HG02763 (cell line): ENCODE results near the gene CLEC16A.
A peak's percentile ranks its signal among the peaks of the same experiment; 100 is the strongest.
"Not testable (repeated sequence)": the region's sequence is repeated elsewhere in the genome, so short reads cannot be mapped to it uniquely, and the experiment has no call there.

Source experiments
- ATAC-seq: cut with Tn5 transposase; IDR thresholded peaks from one replicate; pipeline ENCODE4 v1.9.1; 2021; ENCODE audit warnings: mild to moderate bottlenecking, moderate library complexity; ENCODE audit not compliant: unreplicated experiment

The CLEC16A gene

GRCh38 chr16:10964891-10965326 is 20.5 kb downstream of the CLEC16A start:
- no peak for ATAC-seq

- peak; percentile 57 for ATAC-seq
Observed at GRCh38 chr16:10965440-10966061, 21.2 kb downstream of the CLEC16A start.

- no peak for ATAC-seq
Observed at GRCh38 chr16:10966129-10966528, 21.8 kb downstream of the CLEC16A start.

GRCh38 chr16:10966559-10966958 is 22.2 kb downstream of the CLEC16A start:
- not testable (repeated sequence) for ATAC-seq

GRCh38 chr16:10967986-10968385 is 23.6 kb downstream of the CLEC16A start:
- no peak for ATAC-seq

- ATAC-seq = no peak
Observed at GRCh38 chr16:10968498-10968897, 24.1 kb downstream of the CLEC16A start.

GRCh38 chr16:10969615-10970014 is 25.3 kb downstream of the CLEC16A start:
- ATAC-seq = no peak

GRCh38 chr16:10970065-10970464 is 25.7 kb downstream of the CLEC16A start:
- no peak for ATAC-seq

GRCh38 chr16:10971560-10971961 is 27.2 kb downstream of the CLEC16A start:
- no peak for ATAC-seq

- ATAC-seq = no peak
Observed at GRCh38 chr16:10972108-10972818, 27.9 kb downstream of the CLEC16A start.

- no peak for ATAC-seq
Observed at GRCh38 chr16:10972819-10973464, 28.6 kb downstream of the CLEC16A start.

GRCh38 chr16:10976634-10977033 is 32.3 kb downstream of the CLEC16A start:
- ATAC-seq = no peak

- no peak for ATAC-seq
Observed at GRCh38 chr16:10978124-10978523, 33.8 kb downstream of the CLEC16A start.

GRCh38 chr16:10978871-10979446 is 34.6 kb downstream of the CLEC16A start:
- ATAC-seq = no peak

- no peak for ATAC-seq
Observed at GRCh38 chr16:10979717-10980601, 35.6 kb downstream of the CLEC16A start.

GRCh38 chr16:10980813-10981212 is 36.4 kb downstream of the CLEC16A start:
- no peak for ATAC-seq

GRCh38 chr16:10981697-10982216 is 37.4 kb downstream of the CLEC16A start:
- peak; percentile 73 for ATAC-seq

GRCh38 chr16:10982465-10983150 is 38.2 kb downstream of the CLEC16A start:
- ATAC-seq = peak; percentile 57

- ATAC-seq = peak; percentile 13
Observed at GRCh38 chr16:10983159-10983558, 38.8 kb downstream of the CLEC16A start.

- no peak for ATAC-seq
Observed at GRCh38 chr16:10984509-10984908, 40.1 kb downstream of the CLEC16A start.
